ENCODE results near the gene VAV2.

Gene VAV2

DNA sequence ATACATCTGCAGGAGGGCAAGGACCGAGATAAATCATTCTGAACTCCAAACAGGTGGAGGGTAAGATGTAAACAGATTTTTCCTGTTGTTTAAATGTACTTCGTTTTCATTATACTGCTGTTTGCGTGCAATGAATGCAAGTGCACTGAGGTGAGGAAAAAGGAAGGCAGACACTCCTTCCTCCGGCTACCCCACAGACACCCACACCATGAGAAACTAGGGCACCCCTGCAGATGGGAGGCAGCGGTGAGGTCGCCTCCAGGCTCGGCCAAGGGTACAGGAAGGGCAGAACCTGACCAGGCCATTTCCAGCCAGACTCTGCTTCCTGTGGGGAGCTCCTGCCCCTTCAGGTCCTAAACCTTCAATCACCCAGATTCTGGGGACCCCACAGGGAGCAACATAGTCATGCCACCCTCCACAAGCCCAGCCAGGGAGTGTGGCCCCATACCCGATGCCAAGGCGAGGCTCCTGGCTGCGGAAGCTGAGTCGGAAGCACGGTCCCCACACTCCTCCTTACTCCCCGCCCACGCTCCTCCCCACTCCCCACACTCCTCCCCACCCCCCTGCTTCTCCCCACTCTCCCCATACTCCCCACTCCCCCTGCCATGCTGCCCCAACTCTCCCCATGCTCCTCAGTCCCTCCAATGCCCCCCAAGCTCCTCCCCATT lies 37.1 kb downstream of the VAV2 start:
- no peak for DNase-seq (ENCODE audit: low spot score)

DNA sequence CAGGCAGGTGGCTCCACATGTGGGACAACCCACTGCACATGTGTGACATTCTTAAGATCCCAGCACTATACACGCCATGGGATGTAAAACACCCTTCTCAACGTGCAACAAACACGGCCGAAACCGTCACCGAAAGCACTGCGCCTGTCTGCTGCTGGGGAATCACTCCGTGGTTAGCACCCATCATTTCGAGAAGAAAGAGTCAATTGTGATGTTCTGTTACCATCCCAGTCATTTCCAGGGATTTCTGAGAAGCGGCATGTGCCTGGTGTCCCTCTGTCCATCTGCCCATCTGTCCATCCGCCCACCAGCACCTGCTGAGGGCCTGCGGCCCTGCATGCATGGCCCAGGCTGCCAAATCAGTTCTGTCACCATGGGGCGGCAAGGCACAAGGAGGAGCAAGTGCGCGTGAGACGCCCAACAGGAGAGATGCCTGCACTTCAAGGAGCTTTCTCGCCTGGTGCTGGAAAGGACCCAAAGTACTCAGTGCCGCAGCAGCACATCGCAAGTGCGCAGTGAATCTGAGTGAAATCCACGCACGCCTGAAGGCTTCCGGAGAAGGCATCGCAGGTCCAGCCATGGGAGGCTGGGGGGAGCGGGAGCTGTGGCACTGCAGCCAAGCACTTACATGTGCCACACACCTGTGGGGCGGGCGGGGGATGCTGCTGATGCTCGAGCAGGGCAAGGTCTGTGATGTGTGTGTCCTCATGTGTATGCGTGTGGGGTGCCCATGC lies 38.0 kb downstream of the VAV2 start:
- DNase-seq (ENCODE audit: low spot score), result no peak

DNA sequence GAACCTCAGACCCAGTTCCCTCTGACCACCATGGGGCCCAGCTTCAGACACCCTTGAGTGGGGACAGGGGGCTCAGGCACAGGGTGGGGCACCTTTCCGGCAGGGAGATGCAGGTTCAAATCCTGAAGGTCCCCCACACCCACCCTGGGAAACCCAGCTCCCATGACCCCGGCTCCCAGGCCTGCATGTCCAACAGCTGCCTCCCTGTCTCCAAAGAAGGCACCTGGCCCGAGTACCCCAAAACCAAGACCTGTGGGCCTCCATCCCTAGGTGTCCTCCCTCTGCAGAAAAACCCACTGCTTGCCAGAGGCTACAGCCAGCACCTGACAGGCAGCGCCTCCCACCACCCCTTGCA lies 38.5 kb downstream of the VAV2 start:
- no peak for DNase-seq (ENCODE audit: low spot score)

DNA sequence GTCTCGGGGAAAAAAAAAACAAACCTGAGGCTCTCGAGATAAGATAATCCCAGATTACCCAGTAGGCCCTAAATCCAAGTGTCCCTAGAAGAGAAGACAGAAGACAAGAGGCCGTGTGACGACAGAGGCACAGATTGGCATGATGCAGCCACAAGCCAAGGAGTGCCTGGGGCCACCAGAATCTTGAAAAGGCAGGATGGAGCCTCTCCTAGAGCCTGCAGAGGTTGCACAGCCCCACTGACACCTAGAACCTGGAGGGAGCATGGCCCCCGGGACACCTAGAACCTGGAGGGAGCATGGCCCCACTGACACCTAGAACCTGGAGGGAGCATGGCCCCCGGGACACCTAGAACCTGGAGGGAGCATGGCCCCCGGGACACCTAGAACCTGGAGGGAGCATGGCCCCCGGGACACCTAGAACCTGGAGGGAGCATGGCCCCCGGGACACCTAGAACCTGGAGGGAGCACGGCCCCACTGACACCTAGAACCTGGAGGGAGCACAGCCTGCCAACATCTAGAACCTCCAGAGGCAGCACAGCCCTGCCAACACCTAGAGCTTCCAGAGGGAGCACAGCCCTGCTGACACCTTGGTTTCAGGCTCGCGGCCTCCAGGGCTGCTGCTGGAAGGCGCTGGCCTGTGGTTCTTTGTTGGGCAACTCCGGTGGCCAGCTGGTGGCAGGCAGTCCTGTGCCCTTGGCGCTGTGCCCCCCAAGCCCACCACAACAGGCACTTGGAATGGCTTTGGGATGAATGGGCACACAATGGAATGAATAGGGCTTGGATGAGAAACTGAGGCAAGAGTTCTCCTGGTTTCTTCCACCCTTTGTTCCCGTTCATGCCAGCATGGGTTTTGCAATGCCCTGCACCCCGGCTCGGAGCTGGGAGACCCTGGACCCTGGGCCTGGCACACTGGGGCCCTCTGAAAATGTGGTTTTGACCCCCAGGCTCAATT lies 39.2 kb downstream of the VAV2 start:
- no peak for DNase-seq (ENCODE audit: low spot score)

DNA sequence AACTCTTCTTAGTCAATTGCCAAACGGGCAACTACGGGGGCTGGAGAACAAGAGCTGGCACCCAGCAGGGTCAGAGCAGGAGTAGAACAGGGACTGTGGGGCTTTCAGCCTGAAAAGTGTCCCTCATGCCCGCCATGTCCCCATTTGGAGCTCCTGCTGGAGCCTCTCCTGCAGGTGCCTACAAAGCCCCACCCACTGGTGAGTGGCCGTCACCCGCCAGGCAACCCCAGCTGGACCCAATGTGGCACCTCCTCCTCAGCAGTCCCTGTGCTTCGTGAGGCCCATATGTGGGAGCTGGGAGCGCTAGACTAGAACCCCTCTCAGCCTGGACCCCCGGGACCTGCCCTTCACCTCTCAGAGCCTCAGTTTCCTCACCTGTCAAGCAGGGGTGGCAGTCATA lies 40.9 kb downstream of the VAV2 start:
- no peak for DNase-seq (ENCODE audit: low spot score)

DNA sequence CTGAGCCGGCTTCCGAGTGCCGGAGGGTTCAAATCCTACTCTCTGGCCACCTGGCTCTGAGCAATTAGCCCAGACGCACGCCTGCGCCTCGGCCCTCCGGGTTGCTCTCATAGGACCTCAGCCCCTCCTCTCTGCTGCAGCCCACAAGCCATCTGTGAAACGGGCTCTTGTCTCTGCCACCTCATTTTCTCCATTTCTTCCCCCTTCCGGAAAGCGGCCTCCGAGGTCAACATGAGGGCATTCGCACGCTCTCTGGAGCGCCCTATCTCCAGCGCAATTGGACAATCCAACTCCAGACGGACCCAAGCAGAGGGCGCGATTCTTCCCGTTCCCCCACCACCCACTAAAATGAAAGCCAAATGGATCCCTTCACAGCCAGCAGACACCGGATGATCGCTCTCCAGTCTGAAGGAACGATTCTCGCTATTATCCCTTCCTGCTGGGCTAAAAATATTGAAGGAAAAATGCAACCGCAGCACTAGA lies 41.5 kb downstream of the VAV2 start:
- DNase-seq (ENCODE audit: low spot score), result peak; percentile 68

DNA sequence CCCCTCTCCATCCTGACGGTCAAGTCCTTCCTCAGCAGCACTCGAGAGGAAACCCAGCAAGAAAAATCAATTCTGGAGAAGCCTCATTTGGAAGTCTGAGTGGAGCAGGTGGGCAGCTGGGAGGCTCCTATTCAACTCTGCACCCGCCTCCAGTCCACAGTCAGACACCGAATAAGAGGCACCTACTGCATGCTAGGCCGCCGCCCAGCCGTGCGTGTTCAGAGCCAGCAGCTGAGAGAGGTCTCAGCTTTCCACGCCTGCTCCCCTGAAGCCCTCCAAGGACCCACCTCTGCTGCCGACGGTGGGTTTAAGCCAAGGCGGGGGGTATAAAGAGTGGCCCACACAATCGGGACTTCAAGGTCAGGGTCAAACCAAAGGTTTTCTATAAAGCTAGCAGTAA lies 41.9 kb downstream of the VAV2 start:
- DNase-seq (ENCODE audit: low spot score), result no peak

DNA sequence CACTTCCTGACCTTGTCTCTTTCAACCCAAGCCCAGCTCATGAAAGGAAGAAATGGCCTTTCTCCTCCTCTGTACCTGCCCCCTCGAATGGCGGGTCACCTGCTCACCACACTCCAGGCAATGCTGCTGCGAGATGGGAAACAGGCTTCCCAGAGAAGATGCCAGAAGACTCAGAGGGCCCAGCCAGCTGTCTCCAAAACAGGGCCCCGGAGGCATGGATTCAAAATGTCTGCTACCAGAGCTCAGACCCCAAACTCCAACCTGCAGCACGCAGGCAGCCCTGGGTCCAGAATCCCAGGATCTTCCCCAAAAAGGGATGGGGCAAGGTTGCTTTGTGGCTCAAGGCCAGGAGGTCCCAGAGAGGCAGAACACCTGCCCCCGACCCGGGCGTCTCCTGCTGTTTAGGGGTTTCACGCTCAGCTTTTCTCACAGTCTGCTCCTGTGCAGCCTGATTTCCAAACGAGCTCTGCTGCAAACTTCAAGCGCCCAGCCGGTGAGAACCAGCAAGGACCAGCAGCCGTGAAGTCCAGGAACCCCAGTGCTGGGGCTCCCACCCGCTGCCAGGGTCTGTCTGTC lies 42.5 kb downstream of the VAV2 start:
- DNase-seq (ENCODE audit: low spot score), result no peak

DNA sequence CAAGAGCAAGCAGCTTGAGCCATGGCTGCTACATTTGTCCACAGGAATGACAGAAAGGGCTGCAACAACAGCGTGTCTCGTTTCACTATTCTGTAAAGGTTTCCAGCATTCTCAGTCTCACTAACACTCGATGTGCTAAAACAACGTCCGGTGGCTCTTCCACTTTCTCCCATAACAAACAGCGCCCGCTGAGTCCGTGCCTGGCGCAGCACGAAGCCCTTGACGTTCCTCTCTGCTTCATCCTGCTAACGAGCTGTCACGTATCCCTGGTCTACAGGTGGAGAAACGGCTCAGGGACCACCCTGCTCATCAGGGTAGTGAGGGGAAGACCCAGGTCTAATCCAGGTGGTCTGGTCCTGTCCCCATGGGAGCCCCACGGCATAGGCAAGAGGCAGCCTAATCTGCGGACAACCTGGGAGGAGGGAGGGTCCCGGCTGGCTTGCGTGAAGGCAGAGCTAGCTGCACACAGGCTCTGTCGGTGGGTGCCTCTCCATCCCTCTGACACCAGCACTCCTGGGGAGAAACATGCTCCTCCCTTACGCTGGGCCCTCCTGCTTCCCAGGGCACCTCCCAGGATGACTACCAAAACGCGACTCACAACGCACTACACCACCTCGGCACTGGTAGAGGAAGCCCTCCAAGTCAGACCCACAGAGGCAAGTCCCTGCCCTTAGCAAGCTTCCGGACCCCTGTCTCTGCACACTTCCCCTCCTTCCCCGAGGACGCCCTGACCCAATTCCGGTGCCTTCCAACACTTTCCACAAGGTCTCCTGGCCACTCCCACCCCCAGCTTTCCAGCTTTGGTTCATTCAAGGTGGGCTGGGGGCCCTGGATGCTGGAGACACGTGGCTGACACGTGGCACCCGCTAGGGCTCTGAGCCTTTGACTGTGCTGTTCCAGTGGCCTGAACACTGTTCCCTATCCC lies 43.3 kb downstream of the VAV2 start:
- DNase-seq (ENCODE audit: low spot score), result no peak

DNA sequence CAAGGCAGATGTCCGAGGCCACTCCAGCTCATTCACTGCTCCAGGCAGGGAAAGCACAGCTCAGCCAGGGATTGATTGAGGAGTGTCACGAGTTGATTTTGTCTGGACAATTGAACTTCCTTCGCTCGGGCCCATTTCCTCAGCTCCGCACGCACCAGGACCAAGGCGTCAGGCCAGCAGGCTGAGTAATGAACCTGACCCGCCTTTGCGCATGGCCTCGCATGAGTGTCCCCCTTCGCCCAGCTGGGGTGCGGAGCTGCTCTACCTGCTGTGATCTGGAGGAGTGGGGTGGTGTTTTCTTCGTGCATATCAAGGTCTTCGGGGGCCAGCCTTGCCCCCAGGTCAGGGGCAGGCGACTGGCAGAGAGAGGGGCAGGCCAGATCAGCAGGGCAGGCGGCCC lies 44.0 kb downstream of the VAV2 start:
- no peak for DNase-seq (ENCODE audit: low spot score)

DNA sequence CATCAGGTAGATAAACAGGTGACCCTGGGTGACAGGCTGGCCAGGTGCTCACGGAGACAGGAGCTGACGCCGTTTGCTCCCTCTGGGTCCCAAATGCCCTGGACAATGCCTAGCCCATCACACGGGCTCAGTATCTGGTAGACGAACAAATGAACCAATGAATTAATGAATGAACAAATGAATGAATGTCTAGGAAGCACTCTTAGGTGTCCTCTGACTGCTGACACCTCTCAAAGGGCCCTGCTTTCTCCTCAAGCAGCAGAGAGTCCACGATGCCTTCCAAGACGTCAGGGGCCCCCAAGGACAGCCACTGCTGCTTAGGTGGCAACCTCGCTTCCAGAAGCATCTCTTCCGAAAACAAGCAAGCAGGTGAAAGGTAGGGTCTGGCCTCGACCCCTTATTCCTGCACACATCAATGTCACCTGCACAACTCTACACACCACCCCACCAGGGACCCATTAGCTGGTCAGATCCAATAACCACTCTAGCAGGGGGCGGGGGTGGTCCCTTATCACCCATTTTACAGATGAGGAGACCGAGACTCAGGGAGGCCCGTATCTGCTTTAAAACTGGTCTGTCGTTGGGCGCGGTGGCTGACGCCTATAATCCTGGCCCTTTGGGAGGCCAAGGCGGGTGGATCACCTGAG lies 45.2 kb downstream of the VAV2 start:
- no peak for DNase-seq (ENCODE audit: low spot score)

DNA sequence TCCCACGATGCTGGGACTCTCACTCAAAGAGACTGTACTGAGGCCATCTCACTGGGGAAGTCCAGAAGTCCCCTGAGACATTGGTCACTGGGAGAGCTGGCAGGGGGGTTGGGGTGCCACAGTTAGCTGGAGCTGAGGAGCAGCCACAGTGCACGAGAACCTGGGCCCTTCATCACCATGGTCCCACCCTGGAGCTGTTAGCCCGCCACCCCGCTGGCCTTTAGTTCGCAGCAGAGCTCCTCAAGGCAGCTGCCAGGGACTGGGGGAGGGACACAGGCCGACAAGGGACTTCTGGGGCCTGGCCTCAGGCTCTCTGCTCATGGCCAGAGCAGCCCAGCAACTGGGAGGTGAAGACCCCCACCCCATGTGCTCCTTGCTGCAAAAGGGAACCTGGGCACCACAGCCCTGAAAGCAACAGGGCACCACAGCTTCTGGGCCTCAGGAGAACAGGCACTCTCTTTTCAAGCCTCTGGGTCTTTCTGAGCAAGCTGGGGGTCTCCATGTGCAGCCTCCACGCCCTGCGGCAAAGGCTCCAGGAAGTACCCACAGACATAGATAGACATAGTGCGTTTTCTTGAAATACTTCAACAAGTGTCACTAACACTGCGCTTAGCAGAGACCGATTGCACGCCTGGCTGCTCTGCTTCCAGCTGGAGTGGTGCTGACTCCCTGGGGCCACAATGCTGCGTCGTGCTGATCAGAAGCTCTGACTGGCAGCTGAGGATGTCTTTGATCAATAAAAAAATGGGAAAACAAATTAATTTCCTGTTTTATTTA lies 46.0 kb downstream of the VAV2 start:
- no peak for DNase-seq (ENCODE audit: low spot score)

DNA sequence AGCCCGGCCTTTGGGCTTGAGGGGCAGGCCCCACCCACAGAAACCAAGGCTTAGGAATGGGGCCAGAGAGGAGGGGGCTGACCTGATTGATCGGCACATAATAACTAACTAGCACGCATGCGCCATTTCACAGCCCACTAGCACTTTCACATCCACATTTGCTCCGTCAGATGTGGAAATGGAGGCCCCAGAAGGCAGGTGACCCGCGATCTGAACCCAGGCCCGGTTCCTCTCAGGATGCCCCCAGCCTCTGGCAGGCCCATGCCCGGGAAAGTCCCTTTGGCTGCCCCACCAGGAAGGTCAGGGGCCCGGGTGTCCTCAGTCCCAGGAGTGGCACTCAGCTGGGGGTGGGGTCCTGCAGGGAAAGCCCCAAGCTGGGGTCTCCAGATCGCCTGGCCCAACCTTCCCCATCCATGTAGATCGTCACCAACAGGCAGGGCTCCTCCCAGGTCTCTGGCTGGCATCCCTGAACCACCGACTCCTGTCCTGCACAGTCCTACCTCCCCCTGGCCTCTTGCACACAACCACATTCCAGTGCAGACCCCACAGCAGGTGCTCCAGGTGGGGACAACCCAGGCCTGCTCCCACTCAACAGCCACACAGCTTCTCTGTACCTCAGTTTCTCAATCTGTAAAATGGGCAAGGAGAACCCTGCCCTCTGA lies 46.7 kb downstream of the VAV2 start:
- no peak for DNase-seq (ENCODE audit: low spot score)

DNA sequence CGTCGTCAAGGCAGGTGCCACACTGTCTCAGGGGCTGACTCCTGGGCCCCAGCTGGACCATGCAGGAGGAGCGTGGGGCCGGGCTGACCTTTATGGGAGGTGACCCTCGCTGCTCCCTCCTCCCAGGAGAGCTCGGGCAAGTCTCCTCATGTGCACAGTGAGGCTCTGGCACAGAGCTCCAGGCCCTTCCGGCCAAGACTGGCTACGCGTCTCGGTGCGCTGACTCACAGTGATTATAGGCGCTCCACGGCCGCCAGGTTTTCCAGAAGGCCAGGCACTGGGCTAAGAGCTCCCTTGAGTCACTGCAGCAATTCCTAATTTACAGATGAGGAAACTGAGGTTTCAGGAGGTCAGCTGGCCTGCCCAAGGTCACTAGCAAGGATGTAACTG lies 47.4 kb downstream of the VAV2 start:
- peak; percentile 80 for DNase-seq (ENCODE audit: low spot score)

DNA sequence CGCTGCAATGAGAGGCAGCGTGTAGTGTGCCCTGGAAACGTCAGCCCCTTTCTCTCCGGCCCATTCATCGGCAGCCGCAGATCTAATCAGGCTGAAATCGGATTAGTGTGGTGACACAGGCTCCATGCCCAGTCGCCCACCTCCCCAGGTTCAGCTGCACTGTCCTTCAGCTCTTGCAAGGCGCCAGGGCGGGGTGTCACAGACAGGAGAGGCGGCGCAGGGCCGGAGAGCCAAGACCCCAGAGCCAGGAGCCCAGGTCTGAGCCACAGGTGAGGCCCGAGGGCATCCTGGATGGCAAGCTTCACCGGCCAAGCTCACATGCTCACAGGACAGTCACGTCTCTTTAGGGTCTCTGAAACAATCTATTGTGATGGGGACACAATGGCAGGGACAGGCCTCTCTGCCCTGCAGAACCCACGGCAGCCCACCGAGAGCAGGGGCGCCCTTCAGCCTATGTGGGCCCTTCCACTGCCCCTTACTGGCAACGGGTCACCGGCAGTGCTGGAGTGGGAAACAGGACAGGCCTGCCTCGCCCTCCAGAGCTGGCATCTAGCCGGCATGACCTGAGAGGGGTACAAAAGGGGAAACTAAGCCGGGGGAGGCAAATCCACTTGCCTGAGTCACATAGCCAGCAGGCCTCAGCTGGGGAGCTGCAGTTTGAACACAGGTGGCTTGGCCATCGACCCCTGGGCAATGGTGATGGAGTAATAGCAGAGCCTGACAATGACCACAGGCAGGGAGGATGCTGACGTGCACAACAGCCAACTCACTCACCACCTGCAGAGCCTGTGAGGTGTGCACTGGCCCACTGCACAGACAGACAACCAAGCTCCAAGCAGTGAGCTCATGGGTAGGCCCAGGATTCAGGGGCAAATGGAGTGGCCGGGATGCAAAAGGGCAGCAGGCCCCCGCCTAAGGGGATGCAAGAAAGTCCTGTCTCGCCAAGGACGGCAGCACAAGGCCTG lies 48.1 kb downstream of the VAV2 start:
- DNase-seq (ENCODE audit: low spot score), result peak; percentile 94

DNA sequence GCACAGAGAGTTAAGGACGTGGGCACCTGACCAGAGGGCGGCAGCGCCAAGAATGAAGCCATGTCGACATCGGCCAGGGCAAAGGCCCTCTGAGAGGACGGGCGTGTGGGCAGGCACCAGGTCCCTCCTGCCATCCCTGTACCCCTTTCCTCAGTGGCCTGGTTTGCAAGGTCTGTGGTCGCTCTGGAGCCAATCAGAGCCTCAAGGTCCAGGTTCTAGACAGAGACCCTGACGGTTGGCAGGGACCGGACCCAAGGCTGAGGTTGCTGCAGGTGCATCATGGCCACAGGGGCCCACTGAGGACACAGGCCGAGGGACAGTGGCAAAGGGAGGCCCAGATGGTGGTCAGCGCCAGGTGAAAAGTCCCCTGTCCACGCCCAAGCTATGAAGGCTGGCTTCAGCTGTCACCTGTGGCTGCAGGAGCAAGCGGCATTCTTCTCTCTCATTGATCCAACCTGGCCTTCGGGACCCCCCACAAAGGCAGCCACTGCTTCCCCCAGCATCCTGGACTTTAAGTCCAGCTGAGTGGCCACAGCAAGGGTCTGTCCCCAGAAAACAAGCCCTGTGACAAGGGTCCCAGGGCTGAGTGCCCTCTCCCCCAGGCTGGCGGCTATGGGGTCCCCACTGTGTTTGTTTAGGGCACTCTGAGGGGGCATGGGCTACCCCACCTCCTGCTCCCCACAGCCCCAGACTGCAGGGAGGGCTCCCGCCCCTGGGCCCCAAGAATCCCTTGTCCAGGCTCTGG lies 48.9 kb downstream of the VAV2 start:
- DNase-seq (ENCODE audit: low spot score), result no peak
